ENCODE measurements around the gene TOR1AIP2.

TOR1AIP2 gene

GRCh38 chr1:179825206-179825605 lies 52.4 kb downstream of the TOR1AIP2 start:
- no peak for DNase-seq

GRCh38 chr1:179824265-179824664 lies 53.3 kb downstream of the TOR1AIP2 start:
- no peak for DNase-seq

- no peak for DNase-seq
Observed at GRCh38 chr1:179823693-179824092, 53.9 kb downstream of the TOR1AIP2 start.

GRCh38 chr1:179822065-179822464 lies 55.5 kb downstream of the TOR1AIP2 start:
- DNase-seq: no peak

GRCh38 chr1:179821524-179821923 lies 56.1 kb downstream of the TOR1AIP2 start:
- DNase-seq: no peak

- no peak for DNase-seq
Observed at GRCh38 chr1:179820226-179820970, 57.2 kb downstream of the TOR1AIP2 start.

DNA sequence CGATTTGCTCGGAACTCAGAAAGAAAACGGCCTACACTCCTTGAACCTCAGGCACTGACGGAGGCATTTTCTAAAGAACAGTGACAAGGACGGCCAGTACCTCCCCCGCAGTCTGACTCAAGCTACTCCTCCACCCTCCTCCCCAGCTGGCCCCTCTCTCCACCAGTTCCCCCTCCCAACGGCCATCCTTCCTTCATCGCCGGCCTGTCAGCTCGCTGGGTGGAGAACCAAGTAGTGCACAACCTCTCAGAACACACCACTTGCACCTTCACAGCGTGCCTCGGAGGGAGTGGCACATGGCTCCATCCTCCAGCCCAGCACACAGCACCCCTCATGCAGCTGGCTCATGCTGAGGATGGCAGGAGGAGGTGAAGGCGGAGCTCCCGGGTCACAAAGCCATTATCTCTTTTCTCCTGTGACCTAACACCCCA lies 58.8 kb downstream of the TOR1AIP2 start:
- no peak for DNase-seq

DNA sequence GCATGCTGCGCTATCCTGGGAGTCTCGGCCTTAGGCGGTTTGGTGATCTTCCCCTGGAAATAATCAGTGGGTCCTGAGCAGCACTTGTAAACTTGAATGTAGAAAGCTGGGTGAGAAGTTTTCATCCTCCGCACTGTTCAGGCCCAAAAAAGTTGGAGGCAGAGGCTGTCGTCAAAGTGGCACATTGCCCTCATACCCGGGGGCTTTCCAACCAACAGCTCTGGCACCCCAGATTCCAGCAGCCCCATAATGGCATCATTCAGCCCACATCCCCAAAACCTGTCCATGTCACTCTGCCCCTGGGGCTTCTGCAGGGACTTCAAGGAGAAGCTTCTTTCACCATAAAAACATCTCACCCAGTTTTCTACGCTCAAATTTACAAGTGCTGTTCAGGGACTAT lies 59.3 kb downstream of the TOR1AIP2 start:
- no peak for DNase-seq

DNA sequence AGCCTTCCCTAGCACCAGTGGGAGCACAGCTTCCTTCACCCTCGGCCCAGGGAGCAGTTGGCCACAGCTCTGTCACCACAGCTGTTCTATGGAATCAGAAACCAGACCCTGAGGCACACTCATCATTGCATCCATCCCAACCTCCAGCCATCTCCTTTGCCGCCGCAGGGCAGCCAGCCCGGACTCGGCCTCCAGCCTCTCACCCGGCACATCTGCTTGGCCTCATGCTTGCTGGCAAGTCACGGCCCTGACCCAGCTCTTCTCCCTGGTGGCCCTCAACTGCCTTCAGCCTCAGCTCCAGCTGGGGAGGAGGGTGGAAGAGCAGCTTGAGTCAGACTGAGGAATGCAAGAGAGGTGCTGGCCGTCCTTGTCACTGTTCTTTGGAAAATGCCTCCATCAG lies 59.8 kb downstream of the TOR1AIP2 start:
- no peak for DNase-seq

DNA sequence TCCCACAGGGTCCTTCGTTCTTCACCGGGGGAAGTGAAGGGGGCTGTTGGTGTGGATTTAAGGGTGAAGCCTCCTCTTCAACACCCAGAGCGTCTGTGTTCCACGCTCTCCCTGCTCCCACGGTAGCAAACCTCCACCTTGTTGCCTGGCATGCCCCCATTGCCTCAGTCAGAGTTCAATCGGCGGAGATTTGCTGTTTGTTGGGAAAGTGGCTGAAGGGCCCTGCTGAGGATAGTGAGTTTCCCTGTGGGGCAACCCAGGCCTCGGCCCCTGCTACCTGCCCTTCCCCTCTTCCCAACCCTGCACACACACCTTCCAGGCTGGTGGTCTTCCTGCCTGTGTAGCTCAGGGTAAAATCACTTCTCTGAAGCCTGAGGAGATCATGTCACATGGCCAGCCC lies 60.5 kb downstream of the TOR1AIP2 start:
- DNase-seq: no peak

DNA sequence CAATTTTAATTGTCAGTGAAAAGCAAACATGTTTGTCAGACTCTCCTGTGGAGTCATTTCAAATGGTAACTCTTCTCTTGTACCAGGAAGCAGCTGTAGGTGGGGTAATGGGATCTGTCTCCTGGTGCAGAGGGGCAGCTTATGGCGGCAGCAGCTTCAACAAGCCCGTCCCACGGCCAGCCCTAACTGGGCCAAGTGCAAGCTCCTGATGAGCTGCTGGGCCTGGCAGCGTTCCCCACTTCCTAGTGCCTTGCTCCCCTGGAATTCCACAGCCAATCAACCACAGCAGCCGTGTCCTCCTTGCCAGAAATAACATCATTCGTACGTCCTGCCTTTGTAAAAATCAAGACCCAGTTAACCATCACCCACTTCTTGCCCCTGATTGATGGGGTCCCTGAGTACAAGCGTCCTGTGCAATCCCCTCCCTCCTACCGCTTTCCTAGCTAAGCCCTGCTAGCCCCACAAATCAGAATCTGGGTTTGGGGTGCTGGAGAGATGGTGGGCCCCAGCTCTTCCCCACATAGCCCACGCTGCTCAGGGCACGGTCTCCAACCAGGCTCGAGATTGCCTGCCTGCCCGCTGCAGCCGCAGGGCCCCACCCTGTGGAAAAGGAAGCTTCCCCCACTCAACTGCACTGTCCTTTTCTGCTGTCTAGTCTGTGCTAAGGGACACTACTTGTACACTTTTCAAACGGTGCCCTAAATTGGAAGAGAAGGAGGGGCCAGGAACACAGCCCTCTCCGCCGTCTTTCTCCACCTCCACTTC lies 61.2 kb downstream of the TOR1AIP2 start:
- no peak for DNase-seq

DNA sequence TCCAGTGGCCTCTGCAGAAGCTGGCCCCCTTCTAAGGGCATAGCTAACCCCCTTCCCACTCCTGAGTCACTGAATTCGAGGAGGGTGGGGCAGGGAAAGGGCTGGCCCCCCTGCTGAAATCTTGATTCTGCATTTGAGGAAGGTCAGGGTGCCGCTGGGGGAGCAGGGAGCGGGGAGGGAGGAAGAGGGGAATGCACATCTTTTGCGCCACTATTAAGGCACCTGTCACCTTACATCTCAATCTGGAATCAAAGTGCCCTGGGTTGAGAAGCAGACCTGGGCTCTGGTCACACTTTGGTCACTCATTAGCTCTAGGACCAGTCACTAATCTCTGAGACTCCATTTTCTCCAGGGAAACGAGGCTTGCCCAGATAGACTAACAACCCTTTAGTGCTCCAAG lies 62.0 kb downstream of the TOR1AIP2 start:
- no peak for DNase-seq

DNA sequence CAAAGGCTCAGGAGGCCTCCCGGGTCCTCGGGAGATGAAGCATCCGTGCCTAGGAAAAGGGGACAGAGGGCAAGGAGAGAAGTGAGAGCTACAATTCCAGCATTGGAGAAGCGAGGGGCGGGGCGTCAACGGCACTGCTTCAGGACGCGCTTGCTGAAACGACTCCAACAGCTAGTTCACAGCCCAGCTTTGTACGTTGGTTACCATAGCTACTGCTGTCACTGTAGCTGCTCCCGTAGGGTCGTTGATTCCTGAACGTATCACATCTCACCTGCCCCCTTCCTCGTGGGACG lies 63.1 kb downstream of the TOR1AIP2 start:
- DNase-seq: no peak

DNA sequence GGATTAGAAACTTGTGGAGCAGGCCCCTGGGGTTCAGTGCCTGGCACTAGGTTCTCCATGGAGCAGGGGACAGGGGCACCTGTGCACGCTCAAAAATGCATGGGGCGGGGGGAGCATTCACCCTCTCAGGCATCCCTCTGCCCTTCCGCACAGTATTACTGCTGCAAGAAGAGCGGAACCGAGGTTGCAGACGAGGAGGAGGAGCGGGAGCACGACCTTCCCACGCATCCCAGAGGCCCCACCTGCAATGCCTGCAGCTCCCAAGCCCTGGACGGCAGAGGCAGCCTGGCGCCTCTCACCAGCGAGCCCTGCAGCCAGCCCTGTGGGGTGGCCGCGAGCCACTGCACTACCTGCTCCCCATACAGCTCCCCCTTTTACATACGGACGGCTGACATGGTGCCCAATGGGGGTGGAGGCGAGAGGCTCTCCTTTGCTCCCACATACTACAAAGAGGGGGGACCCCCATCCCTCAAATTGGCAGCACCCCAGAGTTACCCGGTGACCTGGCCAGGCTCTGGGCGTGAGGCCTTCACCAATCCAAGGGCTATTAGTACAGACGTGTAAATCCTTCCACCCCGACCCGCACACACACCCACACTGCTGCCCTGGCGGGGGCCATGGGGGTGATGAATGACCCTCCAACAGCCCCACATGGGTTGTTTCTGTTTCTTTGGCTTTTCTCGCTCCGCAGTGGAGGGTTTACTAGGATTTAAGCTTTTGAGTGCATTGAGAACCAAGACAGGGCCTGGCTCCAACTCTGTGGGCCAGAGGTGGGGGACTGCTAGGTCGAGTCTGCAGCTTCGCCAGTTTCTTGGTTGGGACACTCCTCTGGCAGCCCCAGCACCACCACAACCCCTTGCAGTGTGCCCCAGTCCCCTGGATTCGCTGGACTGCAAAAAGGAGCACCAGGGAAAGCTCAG lies 63.7 kb downstream of the TOR1AIP2 start:
- no peak for DNase-seq

DNA sequence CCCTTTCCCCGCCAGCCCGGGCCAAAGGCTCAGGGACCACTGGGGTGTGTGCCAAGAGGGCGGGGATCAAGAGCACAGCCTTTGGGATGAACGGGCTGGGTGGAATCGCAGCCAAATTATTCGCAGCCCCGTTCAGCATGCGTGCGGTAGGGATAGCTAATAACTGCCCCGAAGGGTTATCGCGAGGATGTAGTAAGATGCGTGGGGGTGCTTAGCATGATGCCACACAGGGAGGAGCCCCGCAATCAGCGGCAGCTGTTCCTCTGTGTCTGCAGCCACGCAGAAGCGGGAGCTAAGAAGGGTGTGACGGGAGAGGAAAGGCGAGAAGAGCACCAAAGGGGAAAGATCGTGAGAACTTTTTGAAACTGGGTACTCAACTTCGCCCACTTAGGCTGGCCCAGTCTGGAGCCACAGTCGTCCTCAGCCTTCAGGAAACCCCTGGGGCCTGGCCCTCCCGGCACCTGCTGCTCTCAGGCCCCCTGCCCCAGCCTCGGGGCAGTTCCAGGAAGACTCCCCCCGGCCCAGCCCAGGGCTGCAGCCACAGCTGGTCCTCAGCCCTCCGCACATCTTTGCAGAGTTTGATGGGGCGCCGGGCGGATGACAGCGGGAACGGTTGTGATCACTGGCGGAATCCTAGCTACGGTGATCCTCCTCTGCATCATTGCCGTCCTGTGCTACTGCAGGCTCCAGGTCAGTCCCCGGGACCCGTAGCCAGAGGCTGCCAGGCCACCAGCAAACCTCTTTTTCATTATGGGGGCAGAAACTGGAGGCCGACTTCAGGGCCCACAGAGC lies 64.9 kb downstream of the TOR1AIP2 start:
- no peak for DNase-seq

GRCh38 chr1:179810367-179810715 lies 67.3 kb downstream of the TOR1AIP2 start:
- DNase-seq: no peak

- peak; percentile 32 to 66 (median 60) for DNase-seq
Observed at GRCh38 chr1:179809506-179810366, 67.9 kb downstream of the TOR1AIP2 start.

DNA sequence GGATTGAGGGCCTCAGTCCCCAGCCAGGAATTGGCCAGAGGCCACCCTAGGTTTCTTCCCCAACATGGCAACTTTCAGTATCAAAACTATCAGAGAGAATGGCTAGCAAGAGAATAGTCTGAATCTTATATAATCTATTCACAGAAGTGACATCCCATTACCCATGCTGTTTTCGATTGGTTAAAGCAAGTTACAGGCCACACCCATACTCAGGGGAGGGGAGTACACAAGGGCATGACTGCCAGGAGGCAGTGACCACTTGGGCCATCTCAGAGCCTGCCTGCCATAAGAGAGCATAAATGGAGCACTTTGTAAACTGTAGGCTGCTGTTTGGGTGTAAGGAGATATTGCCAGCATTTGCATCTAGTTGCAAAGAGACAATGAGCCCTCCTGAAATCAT lies 69.1 kb downstream of the TOR1AIP2 start:
- no peak for DNase-seq

DNA sequence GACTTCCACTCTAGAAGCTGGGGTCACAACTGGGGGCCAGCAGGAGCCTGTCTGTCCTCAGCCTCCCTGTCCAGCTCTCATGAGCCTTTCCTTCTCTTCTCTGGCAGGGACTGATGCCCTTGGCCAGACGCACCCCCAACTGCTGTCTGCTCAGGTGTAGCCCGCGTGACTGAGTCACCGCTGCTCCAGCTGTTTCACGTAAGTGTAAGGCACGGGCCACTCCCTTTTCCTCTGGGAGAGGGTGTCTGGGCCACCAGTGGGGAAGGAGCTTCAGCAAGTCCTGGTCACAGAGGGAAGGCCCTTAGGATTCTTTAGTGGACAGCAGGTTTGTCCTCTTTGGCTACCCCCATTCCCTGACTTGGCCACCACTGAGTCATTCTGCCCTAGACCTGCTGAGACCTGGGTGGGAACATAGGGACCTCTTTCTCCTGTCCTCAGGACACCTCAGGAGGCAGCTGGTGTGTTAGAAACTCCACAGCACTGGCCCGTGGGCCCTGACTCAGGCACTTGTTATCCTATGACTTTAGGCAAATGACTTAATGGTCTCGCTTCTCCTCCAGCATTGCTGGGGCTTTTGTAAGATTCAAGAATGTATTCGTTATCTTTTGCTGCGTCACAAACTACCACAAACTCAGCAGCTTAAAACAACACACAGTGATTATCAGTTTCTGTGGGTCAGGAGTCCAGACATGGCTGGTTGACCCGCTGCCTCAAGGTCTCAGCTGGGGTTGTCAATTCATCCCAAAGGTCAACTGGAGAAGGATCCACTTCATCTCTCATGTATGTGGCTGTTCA lies 69.7 kb downstream of the TOR1AIP2 start:
- no peak for DNase-seq

DNA sequence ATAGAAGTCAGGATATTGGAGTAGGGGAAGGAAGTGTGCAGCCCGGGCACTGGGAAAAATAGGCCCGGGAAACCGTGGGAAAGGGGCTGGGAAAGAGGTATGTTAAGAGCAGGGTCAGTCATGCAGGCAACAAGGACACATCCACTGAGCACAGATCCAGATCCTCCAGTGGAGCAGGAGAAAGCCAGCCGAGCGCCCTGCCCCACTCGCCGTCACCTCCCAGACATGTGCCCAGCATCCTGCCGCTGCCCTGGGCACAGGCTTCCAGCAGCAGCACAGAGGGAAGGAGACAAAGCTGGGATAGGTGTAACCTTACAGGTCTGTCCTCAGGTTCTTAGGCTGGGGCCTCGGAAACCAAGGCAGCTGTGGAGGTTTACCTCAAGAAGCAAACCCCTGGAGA lies 70.3 kb downstream of the TOR1AIP2 start:
- no peak for DNase-seq

DNA sequence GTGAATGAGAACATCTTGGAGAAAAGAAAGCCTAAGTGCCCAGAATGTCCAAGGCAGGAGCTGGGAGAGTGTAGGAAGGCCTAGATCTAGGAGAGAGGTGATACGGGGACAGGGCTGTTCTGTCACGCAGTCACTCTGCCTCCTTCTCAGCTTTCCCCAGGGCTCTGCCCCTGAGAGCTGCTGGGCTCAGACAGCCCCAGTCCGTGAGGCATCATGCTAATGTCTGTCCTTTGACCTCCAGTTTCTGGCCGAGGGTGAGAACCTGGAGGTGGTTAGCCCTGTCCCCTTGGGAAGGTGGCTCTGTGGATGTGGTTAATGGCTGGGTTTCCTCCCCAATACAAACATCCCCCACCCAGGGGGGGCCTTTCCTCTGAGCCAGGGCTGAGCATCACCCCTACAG lies 71.3 kb downstream of the TOR1AIP2 start:
- no peak for DNase-seq

All from T-helper 1 cell (primary cell).